D721Med (cell line): ENCODE results near the gene NAP1L5.

Experiments used
- DNase-seq: peaks from one replicate; pipeline ENCODE4 v3.0.0; 2011; ENCODE audit warnings: low spot score; ENCODE audit not compliant: insufficient read length
- FAIRE-seq: peaks from 2 replicates; lab custom pipeline; 2011; peaks lifted over from hg19 to GRCh38; lab: Jason Lieb, UNC
- CTCF ChIP-seq: IDR thresholded peaks from 2 replicates; pipeline ENCODE4 v1.5.1; 2012; ENCODE audit warnings: mild to moderate bottlenecking, control low read depth; ENCODE audit not compliant: insufficient read depth; ENCODE audit errors: missing control alignments

NAP1L5 gene

GRCh38 chr4:88709989-88710388, 12.4 kb upstream of the NAP1L5 start:
- no peak for DNase-seq
- no peak for TF ChIP-seq CTCF
- no peak for FAIRE-seq

- FAIRE-seq (peak; percentile 58), DNase-seq (no peak)
- peak; percentile 56 for TF ChIP-seq CTCF
These were observed 8.9 kb upstream of the NAP1L5 start for GRCh38 chr4:88706574-88706973.

- FAIRE-seq: no peak
- no peak for TF ChIP-seq CTCF
These were observed 8.3 kb upstream of the NAP1L5 start for GRCh38 chr4:88705805-88706492.

GRCh38 chr4:88705223-88705622, 7.6 kb upstream of the NAP1L5 start:
- no peak for TF ChIP-seq CTCF
- FAIRE-seq: no peak
- DNase-seq: no peak

More at GRCh38 chr4:88705805-88706492, 8.3 kb upstream of the NAP1L5 start:
- DNase-seq: no peak

GRCh38 chr4:88702782-88703181, 5.2 kb upstream of the NAP1L5 start:
- DNase-seq: no peak
- TF ChIP-seq CTCF: no peak
- no peak for FAIRE-seq

GRCh38 chr4:88698519-88698918, 890 bp upstream of the NAP1L5 start:
- TF ChIP-seq CTCF: no peak
- no peak for DNase-seq
- no peak for FAIRE-seq

GRCh38 chr4:88697141-88697540, 488 bp downstream of the NAP1L5 start:
- no peak for DNase-seq
- FAIRE-seq: no peak
- no peak for TF ChIP-seq CTCF
